Measurements from ENCODE around the gene MAN2A1.

The MAN2A1 gene

DNA sequence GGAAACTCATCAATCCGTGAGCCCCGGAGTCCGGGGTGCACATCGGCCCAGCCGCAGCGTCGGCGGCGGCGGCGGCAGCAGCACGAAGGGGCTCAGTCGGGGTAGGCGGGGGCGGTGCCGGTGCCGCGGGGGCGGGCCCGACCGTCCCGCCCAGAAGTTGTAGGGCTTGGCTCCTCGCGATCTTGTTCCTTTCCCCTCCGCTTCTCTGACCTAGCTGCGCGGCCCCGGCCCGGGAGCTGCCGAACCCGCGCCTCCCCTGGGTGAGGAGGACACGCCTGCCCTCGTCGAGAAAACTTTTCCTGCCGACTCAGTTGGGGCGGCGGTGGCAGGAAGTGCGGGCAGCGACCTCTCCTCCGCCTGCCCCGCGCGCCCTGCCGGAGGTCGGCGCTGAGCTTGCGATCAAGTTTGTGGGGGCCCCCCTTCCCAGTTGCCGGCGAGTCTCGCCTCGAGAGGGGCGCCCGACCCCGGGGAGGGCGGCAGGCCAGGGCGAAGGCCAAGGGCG, at the start of gene MAN2A1:
Gene MAN2A1 (plus strand): TSS at position 188 of the 502 bp plus-strand sequence. CDS start 491 bp downstream, outside the sequence.
- DNase-seq (ENCODE audit: low spot score) = peak; percentile 75

DNA sequence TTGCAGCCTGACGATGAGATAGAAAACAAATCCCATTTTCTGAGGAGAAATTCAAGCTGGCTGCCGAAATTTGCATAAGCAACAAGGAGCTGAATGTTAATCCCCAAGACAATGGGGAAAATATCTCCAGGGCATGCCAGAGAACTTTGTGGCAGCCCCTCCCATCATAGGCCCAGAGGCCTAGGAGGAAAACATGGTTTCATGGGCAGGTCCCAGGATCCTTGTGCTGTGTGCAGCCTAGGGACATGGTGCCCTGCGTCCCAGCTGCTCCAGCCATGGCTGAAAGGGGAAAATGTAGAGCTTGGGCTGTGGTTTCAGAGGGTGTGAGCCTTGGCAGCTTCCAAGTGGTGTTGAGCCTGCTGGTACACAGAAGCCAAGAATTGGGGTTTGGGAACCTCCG, 48.8 kb upstream of the MAN2A1 start:
- DNase-seq (ENCODE audit: low spot score) = no peak

DNA sequence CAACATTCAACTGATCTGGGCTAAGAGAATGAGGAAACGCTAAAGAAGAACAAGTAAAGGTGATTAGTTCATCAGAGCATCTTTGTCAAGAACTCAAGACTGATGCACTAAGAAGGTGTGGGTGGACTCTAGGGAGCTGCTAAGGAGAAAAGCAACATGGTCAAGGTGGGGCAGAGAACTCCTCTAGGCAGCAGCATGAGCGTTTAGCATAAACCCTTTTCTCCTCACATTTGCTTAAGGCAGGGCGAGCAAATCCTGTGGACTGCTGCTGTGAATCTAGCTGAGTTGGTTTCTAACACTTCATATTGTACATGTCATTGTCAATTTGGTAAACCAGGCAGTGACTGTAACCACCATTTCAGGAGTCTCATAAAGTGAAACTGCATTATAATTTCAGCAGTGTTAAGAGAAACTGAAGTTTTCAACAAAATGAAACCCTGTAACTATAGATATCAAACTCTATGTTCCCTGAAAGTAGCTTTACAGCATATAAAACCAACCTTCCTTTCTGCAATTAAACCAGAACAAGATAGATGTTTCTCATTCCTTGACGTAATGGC, 45.9 kb upstream of the MAN2A1 start:
- no peak for DNase-seq (ENCODE audit: low spot score)

DNA sequence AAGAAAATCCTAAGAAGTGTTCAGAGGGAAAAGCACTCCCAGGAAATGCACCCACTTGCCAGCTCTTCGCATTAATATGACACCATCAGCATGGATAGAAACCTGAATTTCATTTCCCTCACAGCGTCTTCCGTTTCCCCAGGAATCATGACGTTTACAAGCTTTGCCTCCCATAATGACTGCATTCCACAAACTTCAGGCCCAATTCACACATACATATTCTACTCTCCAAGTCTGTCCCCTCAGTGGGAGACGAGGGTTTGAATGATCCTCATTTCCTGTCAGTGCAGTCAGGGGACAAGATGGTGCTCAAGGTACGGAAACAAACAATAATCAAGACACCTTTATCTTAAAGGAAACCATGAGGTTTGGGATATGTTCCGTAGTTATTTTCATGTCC, 44.9 kb upstream of the MAN2A1 start:
- DNase-seq (ENCODE audit: low spot score) = no peak

DNA sequence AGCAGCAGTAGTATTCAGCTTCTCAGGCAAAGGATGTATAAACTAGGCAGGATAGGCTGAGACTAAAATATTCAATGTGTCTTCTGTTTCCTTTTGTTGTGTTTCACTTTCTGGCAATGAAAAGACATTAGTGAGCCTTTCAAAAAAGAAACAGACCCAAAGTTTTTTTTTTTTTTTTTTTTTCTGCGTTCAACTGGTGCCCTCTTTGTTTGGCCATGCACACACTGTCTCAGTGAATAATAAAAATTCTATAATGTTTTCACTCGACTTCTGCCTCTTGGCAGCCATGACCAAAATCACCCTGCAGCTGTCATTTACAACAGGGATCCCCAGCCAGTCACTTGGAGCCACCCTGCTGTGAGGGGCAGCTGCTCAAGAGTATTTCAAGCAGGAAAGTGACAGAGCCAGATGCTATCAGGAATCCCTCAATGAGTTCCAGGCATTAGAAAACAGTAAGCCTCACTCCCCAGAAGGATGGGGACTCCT, 44.0 kb upstream of the MAN2A1 start:
- no peak for DNase-seq (ENCODE audit: low spot score)

DNA sequence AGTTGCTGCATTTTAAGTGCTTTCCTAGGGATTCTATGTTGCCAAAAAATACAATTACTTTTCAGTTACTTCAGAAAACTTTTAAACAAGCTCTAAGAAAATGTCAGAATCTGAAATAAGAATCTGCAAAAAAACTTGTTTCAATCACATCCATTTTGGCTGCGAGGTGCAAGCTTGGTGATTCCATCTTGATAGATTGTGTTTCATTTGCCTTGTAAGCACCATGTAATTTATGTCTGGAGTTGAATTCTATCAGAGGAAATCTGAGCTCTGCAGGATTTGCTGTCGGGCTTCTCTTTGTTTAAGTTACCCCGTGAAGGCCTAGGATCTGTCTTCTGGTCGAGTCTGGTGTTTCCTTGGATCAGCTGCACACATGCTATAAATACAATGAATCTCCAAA, 40.4 kb upstream of the MAN2A1 start:
- DNase-seq (ENCODE audit: low spot score) = no peak

DNA sequence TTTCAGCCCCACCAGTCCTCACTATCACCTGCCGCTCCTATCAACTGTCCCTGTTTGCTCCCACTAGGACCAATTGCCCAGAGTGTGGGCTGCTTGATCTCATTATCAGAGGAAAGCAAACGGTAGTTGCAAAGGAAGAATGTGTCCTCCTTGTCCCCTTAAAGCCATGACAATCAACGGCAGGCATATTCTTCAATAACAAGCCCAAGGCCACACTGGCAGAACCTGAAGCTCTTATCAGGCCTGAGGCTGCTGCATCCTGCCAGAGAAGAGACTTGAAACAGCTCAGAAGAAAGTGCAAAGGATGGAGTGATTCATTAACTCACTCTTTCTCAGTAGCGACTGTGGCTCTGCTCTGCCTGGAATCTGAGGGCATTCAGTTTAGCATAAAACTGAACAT, 39.2 kb upstream of the MAN2A1 start:
- no peak for DNase-seq (ENCODE audit: low spot score)

DNA sequence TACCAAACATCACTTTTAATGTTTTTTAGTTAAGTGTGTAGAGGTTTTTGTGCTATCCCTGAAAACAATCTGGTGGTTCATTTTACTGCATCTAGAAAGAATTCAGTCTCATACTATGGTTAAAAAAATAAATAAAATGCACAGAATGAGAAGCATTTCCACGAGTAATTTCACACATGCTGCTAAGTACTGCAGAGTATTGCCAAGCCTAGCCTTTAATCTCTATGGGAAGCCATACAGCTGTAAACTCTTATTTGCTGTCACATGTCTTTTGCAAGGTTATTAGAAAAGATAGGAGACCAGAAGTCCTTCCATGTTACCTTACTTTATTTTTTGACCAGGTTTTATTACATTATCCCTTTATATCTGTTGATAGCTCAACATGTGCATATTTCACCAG, 37.6 kb upstream of the MAN2A1 start:
- DNase-seq (ENCODE audit: low spot score) = no peak

DNA sequence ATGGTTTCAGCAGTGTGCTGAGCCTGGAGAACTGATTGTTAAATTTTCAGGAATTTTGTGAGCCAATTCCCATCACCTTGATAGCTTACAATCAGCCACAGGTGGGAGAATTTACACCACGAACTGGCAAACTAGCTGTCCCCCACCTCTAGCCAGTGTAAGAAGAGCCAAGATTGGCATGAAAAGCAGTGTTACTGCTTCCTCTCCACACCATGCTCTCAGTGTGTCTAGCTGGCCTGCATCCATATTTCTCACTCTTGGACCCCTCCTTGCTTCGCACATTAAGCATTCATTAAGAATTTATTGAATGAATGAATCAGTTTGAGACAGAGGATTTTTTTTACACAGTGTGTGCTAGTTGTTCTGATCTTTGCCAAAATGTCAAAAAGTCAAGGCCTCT, 36.7 kb upstream of the MAN2A1 start:
- DNase-seq (ENCODE audit: low spot score) = no peak

DNA sequence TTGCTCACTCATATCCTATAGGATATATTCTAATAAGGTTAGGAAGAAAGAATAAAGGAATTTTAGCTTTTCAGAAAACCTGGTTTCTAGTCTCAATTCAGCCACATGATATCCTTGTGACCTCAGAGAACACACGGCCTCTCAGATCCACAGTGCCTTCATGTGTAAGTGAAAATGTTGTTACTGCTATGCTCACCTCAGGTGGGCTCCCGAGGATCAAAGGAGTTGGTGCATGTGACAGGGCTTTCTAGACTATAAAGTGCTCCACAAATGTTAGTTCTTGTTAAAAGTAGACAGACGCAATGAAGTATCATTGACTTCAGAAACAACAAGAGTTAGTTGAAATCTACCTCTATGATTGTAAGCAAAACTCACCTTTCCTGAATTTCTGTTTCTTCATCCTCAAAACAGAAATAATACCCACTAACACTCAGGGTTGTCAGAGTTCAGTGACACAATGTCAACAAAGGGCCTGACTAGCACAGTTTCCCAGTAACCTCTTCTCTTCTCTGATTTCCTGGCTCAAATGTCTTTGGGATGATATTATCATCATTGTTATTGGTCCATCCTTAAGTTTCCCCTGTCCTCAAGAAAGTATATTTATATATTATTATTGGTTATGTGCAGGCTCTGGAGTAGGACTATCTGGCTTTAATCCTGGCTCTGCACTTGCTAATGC, 36.0 kb upstream of the MAN2A1 start:
- no peak for DNase-seq (ENCODE audit: low spot score)

DNA sequence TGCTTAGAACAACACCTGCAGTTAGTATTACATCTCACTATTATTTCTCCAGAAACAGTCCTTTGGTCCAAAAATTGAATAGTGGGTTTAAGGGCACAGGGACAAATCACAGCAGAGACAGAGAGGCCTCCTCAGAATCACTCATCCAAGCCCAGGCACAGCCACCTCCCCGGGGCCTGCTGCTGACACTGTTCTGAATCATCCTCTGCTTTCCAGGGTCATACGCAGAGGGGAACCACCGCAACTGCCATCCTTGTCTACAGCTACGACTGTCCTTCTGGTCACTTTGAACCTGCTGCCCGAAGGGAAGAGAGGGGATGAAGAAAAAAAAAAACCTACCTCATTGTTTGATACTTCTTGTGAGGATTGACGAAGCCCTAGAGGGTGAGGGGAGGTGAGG, 35.3 kb upstream of the MAN2A1 start:
- peak; percentile 44 for DNase-seq (ENCODE audit: low spot score)

DNA sequence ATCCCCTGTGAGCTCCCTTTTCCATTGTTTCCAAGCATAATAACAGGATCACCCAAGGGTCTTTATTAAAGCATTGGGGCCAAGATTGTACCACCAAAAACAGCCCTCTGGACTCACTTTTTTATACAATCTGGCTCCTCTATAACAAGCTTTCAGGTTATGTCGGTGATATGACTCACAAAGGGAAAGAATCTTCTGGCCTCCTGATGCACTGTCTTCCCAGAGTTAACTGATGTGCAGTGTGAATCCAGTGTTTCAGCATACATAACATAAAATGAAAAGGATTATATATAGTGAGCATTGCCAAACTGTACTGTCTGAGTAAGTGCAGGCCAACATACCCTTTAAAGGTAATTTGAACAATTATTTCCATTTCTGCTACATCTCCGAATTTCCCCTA, 33.9 kb upstream of the MAN2A1 start:
- DNase-seq (ENCODE audit: low spot score) = peak; percentile 3

DNA sequence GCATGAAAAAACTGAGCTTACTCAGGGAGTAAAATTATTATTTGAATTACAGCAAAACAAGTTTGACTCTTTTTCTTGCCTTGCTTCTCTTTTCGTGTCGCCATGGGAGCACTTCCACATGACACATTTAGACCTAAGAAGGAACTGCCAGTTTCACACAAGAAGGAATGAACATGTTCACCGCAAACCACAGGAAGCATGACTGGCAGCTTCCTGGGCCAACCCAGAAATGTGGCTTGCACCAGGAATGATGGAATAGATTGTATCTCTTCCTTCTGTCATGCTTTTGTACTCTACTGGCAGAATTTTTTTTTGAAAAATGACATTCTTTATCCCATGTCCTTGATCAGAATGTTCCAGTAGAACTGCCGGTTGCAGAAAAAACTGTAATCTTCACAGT, 32.9 kb upstream of the MAN2A1 start:
- peak; percentile 90 for DNase-seq (ENCODE audit: low spot score)

DNA sequence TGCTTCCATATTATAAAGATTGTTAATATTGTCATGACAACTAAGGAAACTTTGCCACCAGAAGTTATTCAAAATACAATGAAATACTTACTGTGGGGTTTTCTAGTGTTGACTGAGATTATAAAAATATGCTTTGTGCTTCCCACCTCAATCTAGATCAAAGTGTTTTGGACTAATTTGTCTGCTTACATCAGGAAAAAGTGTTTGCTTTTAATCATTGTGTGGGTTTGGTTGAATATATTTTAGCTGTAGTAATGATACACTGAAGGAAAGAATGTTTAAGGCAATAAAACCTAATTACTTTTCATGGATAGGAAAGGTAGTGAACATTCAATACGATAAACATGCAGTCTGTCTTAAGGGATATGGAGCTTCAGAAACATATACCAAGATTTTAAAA, 29.8 kb upstream of the MAN2A1 start:
- no peak for DNase-seq (ENCODE audit: low spot score)

DNA sequence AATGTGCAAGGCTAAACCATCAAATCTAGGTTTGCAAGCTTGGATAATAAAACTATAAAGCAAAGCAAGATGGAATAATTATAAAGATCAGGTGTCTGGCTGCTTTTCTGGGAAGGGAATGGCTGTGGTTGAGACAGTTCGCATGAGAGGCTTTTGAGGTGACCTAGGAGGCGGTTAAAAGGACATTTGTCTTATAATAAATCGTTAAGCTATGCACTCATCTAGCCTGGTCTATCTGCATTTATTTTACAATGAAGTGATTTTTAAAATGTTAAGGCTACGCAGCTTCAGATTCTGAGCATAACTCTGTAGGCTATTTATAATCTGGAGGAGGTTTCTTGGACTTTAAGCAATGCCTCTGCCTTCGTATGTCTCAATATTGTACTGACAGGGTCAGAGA, 29.4 kb upstream of the MAN2A1 start:
- no peak for DNase-seq (ENCODE audit: low spot score)

DNA sequence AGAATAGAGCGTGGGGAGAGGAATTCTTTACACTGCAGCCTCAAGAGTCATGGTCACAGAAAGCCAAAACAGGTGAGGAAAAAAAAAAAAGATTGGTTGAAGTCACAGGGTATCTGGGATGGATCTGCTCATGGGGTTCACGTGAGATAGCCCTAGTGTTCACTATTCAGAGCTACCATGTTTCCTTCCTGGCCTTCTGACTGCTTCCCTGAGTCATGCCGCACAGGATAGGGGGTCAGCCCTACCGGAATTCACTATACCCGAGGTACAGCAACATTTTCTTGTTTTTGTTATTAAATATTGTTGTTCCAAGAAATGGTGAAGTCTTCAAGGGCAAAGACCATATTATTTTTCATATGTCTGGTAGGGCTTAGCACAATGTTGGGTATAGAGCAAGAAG, 21.5 kb upstream of the MAN2A1 start:
- DNase-seq (ENCODE audit: low spot score) = no peak

DNA sequence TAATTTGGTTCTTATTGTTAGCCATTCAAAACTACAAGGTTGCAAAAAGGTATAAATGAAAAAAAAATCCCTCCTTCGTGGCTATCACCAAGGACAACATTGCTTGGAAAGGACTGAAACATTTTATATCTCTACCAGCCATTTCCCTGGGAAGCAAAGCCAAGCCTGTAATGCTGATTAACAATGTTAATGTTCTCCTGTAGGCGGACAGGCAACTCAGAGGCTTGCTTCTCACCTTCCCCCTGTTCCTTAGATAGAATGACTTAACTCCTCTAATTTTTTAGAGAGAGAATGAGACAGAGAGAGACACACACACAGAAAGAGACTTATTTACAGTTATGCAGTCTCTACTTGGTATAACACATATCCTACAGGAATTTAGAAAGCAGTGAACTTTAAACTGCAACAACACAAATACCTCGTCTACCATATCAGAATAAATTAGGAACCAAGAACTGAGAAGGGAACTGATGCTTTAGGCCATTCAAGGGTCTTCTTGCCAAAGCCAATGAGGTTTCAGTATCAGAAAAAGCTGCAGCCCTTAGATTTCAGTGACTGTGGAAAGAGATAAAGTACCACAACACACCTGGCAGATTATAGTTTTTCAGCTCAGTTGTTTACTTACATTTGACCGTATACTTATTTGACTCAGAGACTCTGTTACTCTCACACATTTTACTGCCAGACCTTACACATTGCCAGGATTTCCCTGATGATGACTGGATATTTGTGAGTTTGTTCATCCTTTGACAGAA, 20.9 kb upstream of the MAN2A1 start:
- no peak for DNase-seq (ENCODE audit: low spot score)

DNA sequence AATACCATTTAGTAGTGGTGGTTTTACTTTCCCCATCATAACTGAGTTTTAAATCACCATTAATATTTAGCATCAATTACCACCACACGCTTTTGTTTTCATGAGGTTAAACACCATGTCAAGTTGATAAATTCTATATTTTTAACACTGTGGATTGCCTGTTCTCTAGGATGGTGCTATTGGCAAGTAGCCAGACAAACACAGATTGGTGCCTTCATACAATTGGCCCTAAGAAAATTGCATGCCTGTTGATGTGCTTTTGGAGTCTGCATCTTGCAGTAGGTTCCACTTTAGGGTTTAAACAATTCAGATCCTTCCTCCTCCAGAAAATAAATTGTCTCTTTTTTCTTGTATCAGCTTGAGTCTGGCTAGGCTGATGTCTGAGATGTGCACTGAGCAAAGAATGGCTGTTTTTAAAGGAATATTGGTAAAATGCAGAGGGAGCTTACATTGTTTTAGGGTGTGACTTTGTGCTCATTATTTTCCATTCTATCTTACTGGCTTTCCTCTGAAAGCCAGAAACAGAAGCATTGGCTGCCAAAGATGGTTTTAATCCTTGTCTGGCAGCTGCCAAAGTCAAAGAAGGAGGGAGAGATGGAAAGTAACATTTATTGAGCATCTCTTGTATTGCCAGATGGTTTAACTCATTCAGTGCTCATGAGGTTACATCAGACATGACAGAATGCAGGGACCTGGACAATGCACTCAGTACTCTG, 19.6 kb upstream of the MAN2A1 start:
- DNase-seq (ENCODE audit: low spot score) = no peak

DNA sequence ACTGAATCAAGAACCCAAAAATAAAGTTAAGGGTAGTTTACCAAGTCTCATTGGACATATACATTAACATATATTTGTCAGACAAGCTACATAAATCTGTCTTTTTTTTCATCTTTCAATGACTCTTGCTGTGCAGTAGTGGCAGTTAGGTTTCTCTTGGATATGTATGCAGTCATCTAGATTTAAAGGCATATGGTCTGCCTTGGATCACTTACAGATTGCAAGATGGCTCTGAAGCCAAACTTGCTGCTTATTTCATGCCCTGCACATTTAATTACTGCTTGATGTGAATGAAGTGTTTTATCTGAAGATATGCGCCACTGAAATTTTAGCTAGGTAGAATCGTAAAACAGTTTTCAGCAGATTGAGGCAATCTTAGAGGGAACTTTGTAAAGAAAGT, 18.6 kb upstream of the MAN2A1 start:
- DNase-seq (ENCODE audit: low spot score) = no peak

DNA sequence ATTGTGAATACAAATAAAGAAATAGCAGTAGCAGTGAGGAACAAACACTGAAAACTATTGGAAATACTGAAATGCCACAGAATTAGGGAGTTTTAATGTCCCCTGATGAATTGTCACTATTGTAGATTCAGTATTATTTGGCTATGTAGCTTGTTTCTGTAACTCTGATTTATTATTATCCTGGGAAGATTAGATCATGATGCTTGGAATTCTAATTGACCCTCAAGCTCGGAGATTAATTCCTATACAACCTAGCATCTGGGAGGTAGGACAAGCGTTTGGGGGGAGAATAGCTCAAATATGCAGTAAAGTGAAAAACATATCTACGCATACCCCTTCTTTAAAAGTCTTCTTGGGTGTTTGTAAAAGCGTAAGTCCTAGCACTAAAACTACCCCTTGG, 15.1 kb upstream of the MAN2A1 start:
- no peak for DNase-seq (ENCODE audit: low spot score)

DNA sequence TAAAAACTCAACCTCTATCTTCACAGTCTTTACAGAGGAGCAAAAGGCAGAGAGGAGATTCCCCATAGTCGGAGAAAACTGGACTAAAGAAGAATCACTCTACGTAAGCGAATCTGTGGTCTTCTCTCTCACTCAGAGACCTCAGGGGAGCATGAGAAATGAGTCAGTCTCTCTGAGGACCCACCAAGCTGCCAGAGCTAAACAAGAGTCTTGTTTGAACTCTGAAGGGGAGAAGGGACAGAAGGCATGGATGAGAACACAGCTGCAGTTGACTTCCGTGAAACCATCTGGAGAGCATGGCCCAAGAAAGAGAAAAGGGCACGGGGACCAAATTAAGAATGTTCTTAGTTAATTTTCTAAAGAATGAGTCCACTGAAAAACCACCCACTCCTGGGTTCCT, 12.8 kb upstream of the MAN2A1 start:
- DNase-seq (ENCODE audit: low spot score) = no peak

DNA sequence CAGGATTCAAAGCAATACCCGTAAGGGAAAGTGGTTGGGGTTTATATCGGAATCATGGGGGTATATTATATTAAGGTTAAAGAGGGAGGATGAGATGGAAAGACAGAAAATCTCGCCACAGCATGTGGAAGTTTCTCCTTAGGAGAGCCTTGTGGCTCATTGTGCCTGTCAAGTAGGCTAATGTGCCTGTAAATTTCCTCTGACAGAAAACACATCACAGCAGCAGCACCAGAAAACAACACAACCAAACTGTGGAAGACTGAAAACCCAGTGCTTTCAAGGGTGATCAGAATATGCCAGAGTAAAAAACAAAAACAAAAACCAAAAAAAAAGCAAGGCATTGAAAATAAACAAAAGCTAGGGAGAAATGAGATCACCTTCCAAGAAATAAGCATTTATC, 11.3 kb upstream of the MAN2A1 start:
- DNase-seq (ENCODE audit: low spot score) = no peak

DNA sequence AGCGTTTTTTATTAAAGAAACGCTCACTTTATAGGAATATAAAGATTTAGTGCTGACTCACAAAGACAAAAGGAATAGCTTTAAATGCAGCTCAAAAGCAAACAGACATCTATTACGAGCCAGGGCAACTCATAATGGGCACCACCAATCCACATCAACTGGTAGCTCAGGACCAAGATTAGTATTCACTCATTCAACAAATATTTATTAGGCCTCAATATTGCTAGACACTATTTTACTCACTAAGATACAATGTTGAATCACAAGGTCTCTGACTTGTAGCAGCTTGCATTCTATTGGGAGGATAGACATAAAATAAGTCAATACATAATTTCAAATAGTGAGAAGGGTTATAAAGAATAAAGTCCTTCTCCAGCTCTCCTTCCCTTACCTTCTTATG, 8.0 kb upstream of the MAN2A1 start:
- DNase-seq (ENCODE audit: low spot score) = no peak
